T-helper 2 cell (primary cell): ENCODE measurements around the gene DENND1A.
A peak's percentile ranks its signal among the peaks of the same experiment; 100 is the strongest.

ENCODE experiments used
- DNase-seq, 5 experiments: peaks; one replicate each; pipeline versions ENCODE4 v3.0.0 to v3.0.0-alpha.2; 2012 to 2022

DENND1A gene

GRCh38 chr9:123420592-123421111 is 509.3 kb downstream of the DENND1A start:
- no peak for DNase-seq

GRCh38 chr9:123419721-123420591 is 510.0 kb downstream of the DENND1A start:
- no peak for DNase-seq

- DNase-seq = no peak
These were observed 510.8 kb downstream of the DENND1A start for GRCh38 chr9:123419091-123419490.

GRCh38 chr9:123418506-123418905 is 511.4 kb downstream of the DENND1A start:
- no peak for DNase-seq

GRCh38 chr9:123418052-123418430 is 511.9 kb downstream of the DENND1A start:
- DNase-seq = no peak

GRCh38 chr9:123417289-123418051 is 512.5 kb downstream of the DENND1A start:
- DNase-seq = no peak

GRCh38 chr9:123416176-123416575 is 513.8 kb downstream of the DENND1A start:
- no peak for DNase-seq

- DNase-seq = no peak
These were observed 514.7 kb downstream of the DENND1A start for GRCh38 chr9:123414936-123415930.

GRCh38 chr9:123414204-123414603 is 515.7 kb downstream of the DENND1A start:
- no peak for DNase-seq

- DNase-seq = no peak
These were observed 517.6 kb downstream of the DENND1A start for GRCh38 chr9:123412171-123412820.

GRCh38 chr9:123411636-123412035 is 518.3 kb downstream of the DENND1A start:
- DNase-seq = no peak

GRCh38 chr9:123411191-123411590 is 518.7 kb downstream of the DENND1A start:
- DNase-seq = no peak

- no peak for DNase-seq
These were observed 519.5 kb downstream of the DENND1A start for GRCh38 chr9:123410281-123410910.

- DNase-seq = no peak
These were observed 521.3 kb downstream of the DENND1A start for GRCh38 chr9:123408313-123409262.

GRCh38 chr9:123407217-123407851 is 522.6 kb downstream of the DENND1A start:
- peak in 1 of 5 experiments; percentile 9 for DNase-seq

GRCh38 chr9:123406691-123407216 is 523.2 kb downstream of the DENND1A start:
- DNase-seq = no peak

GRCh38 chr9:123406016-123406415 is 523.9 kb downstream of the DENND1A start:
- no peak for DNase-seq

GRCh38 chr9:123402981-123403509 is 526.9 kb downstream of the DENND1A start:
- DNase-seq = no peak
